ENCODE results near the gene PDZD2.

GRCh38 chr5:32030686-32031085, 391.8 kb downstream of the PDZD2 start:
- no peak for TF ChIP-seq CTCF (IDR thresholded peaks at IDR 0.05)
- TF ChIP-seq POLR2AphosphoS5 (IDR thresholded peaks at IDR 0.05), result no peak
- TF ChIP-seq POLR2A (IDR thresholded peaks at IDR 0.05), result no peak

Data from prostate gland (tissue), 2 donors.